TTC549 (cell line): ENCODE results near the gene GATAD2B.
"Not testable (repeated sequence)": the region's sequence is repeated elsewhere in the genome, so short reads cannot be mapped to it uniquely, and the experiment has no call there.

Source experiments
- FAIRE-seq: peaks from 2 replicates; lab custom pipeline; 2012; peaks lifted over from hg19 to GRCh38; lab: Jason Lieb, UNC

The GATAD2B gene

GRCh38 chr1:153778051-153778823 is 144.5 kb downstream of the GATAD2B start:
- no peak for FAIRE-seq

DNA sequence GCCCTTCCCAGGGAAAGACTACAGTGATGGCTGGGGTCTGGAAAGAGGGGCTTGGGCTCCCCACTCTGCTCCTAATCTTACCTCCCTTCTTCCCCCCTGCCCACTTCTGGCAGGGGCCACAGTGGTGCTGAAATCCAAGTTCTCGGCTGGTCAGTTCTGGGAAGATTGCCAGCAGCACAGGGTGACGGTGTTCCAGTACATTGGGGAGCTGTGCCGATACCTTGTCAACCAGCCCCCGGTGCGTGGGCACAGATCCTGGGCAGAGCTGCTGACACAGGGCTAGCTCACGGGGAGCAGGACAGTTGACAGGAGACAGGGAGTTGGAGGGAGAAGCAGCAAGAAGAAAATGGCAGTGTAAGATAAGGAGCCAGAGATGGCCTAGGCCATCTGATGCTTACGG is 145.1 kb downstream of the GATAD2B start:
- no peak for FAIRE-seq

DNA sequence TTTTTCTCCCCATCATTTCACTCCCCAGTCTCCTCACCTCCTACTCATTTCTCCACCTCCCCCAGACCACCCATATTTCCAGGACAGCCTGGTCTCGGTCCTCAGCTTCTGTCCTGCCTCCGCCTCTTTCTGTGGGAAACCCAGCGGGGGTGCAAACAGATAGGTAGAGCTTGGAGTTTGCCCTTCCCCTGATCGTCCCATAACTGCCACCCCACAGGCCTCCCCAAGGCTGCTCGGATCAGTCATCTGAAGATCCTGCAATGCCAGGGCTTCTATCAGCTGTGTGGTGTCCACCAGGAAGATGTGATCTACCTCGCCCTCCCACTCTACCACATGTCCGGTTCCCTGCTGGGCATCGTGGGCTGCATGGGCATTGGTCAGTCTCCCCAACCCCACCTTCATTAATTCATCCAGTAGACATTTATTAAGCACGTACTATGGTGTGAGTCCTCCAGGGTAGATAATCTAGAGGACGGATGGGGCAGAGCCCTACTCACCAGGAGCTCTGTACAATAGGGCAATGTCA is 145.9 kb downstream of the GATAD2B start:
- no peak for FAIRE-seq

- FAIRE-seq, result no peak
Measured at GRCh38 chr1:153776352-153776751, 146.4 kb downstream of the GATAD2B start.

DNA sequence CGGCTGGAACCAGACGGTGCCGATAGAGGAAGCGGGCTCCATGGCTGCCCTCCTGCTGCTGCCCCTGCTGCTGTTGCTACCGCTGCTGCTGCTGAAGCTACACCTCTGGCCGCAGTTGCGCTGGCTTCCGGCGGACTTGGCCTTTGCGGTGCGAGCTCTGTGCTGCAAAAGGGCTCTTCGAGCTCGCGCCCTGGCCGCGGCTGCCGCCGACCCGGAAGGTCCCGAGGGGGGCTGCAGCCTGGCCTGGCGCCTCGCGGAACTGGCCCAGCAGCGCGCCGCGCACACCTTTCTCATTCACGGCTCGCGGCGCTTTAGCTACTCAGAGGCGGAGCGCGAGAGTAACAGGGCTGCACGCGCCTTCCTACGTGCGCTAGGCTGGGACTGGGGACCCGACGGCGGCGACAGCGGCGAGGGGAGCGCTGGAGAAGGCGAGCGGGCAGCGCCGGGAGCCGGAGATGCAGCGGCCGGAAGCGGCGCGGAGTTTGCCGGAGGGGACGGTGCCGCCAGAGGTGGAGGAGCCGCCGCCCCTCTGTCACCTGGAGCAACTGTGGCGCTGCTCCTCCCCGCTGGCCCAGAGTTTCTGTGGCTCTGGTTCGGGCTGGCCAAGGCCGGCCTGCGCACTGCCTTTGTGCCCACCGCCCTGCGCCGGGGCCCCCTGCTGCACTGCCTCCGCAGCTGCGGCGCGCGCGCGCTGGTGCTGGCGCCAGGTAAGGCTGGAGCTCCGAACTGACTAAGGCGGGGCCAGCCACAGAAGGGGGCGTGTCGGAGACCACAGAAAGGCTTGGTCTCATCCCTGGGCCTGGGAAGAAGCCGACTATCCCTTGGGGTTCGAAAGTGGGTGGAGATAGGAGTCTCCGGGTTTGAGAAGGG is 147.1 kb downstream of the GATAD2B start:
- no peak for FAIRE-seq

- no peak for FAIRE-seq
Measured at GRCh38 chr1:153774780-153775457, 147.9 kb downstream of the GATAD2B start, which contains the start of gene SLC27A3. TSS of gene SLC27A3 (plus strand) at chr1:153775407. CDS start at chr1:153775498, 91 bp downstream.

- no peak for FAIRE-seq
Measured at GRCh38 chr1:153774026-153774595, 148.7 kb downstream of the GATAD2B start.

- FAIRE-seq, result no peak
Measured at GRCh38 chr1:153773096-153773921, 149.5 kb downstream of the GATAD2B start.

GRCh38 chr1:153771841-153772593 is 150.8 kb downstream of the GATAD2B start:
- no peak for FAIRE-seq

GRCh38 chr1:153771261-153771660 is 151.5 kb downstream of the GATAD2B start:
- no peak for FAIRE-seq

- FAIRE-seq, result no peak
Measured at GRCh38 chr1:153770797-153771196, 152.0 kb downstream of the GATAD2B start.

DNA sequence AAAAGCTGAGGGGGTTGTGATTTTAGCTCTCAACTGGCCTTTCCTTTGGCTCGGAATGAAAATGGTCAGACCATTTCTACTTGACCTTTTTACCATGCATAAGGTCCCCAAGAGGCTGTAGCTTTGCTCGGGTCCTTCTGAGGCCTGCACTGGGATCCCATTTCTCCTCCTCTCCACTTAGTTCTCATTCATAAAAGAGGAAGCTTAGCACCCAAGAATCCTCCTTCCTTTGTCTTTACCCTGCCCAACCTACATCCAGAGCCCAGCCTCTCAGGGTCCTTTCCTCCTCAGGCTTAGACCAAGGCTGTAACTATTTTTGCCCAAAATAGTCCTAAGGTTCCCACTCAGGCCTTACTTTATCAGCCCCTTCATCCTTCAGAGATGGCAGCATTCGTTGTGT is 153.6 kb downstream of the GATAD2B start:
- no peak for FAIRE-seq

DNA sequence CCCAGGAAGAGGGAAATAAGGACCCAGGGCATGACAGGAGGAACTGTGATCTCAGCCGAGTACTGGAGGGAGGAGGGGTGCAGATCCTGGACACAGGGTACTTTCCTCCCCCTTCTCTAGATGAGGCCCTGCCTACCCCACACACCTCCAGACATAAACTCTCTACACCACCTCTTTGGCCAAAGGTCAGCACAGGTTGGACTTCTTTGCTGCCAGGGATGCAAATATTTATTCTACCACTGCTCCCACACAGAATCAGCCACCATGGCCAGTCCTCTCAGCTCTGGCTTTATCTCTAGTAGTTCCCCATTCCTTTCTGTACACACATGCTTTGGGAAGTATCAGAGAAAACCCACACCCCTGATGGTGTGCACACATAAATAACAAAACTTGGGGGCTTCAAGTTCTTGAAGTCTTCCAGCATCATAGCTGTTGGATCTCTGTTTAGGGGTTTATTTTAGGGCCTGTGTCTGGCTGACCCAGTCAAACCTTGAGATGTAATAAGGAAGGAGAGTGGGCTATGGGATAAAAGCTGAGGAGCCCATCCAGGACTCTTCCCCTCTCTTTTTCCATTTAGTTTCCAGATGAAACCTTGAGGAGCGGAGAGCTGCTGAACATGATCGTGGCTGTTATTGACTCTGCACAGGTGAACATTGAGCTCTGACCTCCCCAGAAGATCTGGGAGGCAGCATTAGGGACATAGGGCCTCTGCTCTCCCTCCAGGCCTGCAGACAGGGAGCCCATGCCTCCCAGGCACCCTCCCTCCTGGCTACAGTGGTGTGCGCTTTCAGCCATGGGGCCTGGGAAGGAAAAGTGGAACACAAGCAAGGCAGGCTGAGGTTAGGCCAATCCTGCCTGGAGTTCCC is 154.2 kb downstream of the GATAD2B start:
- FAIRE-seq, result no peak

- no peak for FAIRE-seq
Measured at GRCh38 chr1:153767519-153767918, 155.3 kb downstream of the GATAD2B start.

DNA sequence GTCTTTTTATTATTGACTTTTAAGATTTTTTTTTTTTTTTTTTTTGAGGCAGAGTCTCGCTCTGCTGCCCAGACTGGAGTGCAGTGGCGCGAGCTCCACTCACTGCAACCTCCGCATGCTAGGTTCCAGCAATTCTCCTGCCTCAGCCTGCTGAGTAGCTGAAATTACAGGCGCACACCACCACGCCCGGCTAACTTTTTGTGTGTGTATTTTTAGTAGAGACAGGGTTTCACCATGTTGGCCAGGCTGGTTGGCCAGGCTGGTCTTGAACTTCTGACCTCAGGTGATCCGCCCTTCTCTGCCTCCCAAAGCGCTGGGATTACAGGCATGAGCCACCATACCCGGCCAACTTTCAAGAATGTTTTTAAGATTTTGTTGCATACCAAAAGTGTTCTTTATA is 156.1 kb downstream of the GATAD2B start:
- not testable (repeated sequence) for FAIRE-seq

- FAIRE-seq, result no peak
Measured at GRCh38 chr1:153764310-153764709, 158.5 kb downstream of the GATAD2B start.

- no peak for FAIRE-seq
Measured at GRCh38 chr1:153763365-153764225, 159.2 kb downstream of the GATAD2B start.

DNA sequence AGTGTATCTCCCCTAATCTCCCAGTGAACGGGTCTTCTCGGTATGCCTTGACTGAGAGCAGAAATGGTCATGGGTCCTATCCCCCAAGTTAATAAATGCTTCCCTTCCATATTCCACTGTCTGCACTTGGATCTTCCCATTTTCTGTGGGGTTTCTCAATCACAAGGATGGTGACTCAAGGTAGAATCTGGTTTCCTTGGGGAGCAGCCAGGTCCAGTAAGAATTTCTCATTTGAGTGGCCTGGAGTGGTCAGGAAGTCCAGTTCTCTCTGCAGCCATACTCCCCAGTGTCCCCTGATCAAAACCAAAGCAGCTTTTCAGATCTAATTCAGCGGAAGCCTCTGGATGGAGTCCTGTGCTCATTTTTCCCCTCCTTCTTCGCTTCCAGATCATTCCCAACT is 162.3 kb downstream of the GATAD2B start:
- no peak for FAIRE-seq
